K562 (cell line): ENCODE results near the gene SEPHS2. TPM values are rescaled to one million over a fixed set of nuclear protein-coding genes. Genes with fewer than 3 reads are reported as not detected.

ENCODE experiments used
- BDP1 ChIP-seq: IDR thresholded peaks from 3 replicates; pipeline ENCODE4 v1.6.1; 2011; ENCODE audit not compliant: insufficient read length, insufficient read depth
- CBX1 ChIP-seq: sonication (generic); IDR thresholded peaks from 2 replicates; pipeline ENCODE4 v1.6.1; 2016; ENCODE audit warnings: antibody characterized with exemption, low read depth, mild to moderate bottlenecking
- EP400 ChIP-seq: fragments of 450-650 bp; IDR thresholded peaks from 2 replicates; pipeline ENCODE4 v1.6.1; 2017; ENCODE audit warnings: antibody characterized with exemption, mild to moderate bottlenecking, moderate library complexity
- GTF2B ChIP-seq: IDR thresholded peaks from 2 replicates; pipeline ENCODE4 v1.6.1; 2011; ENCODE audit not compliant: insufficient read length; ENCODE audit errors: extremely low read depth
- HNRNPK ChIP-seq: fragments of 200-400 bp; formaldehyde crosslinking; IDR thresholded peaks from one replicate; pipeline ENCODE4 v1.6.1; 2018; ENCODE audit warnings: mild to moderate bottlenecking, low read depth, low read length; ENCODE audit not compliant: poor library complexity, severe bottlenecking
- HNRNPUL1 ChIP-seq: fragments of 200-400 bp; formaldehyde crosslinking; IDR thresholded peaks from 2 replicates; pipeline ENCODE4 v1.6.1; 2017; ENCODE audit warnings: low read length
- IRF2 ChIP-seq: sonication (generic); formaldehyde crosslinking; IDR thresholded peaks from 2 replicates; pipeline ENCODE4 v1.8.1; 2022; ENCODE audit warnings: mild to moderate bottlenecking, missing genetic modification reagents
- MEF2D ChIP-seq: conservative IDR thresholded peaks from 2 replicates; pipeline ENCODE4 v1.6.1; 2016; ENCODE audit warnings: low read depth, missing genetic modification characterization, missing compliant biosample characterization
- NCOA6 ChIP-seq: fragments of 450-650 bp; IDR thresholded peaks from 2 replicates; pipeline ENCODE4 v1.6.1; 2017; ENCODE audit warnings: mild to moderate bottlenecking
- NFXL1 ChIP-seq: fragments of 450-650 bp; formaldehyde crosslinking; IDR thresholded peaks from 2 replicates; pipeline ENCODE4 v1.4.0; 2021; ENCODE audit warnings: mild to moderate bottlenecking
- SREBF2 ChIP-seq: sonication (generic); formaldehyde crosslinking; IDR thresholded peaks from 2 replicates; pipeline ENCODE4 v1.4.0; 2020; ENCODE audit warnings: mild to moderate bottlenecking, missing genetic modification reagents
- ZBTB26 ChIP-seq: fragments of 450-650 bp; formaldehyde crosslinking; IDR thresholded peaks from 2 replicates; pipeline ENCODE4 v1.4.0; 2022; ENCODE audit warnings: missing genetic modification characterization
- ZC3H11A ChIP-seq: IDR thresholded peaks from 2 replicates; pipeline ENCODE4 v1.6.1; 2012; ENCODE audit warnings: low read depth, low read length, improper control_type of control experiment
- ZKSCAN1 ChIP-seq: fragments of 150-350 bp; IDR thresholded peaks from 2 replicates; pipeline ENCODE4 v1.6.1; 2016; ENCODE audit warnings: low read depth, low read length
- ZNF561 ChIP-seq: fragments of 450-650 bp; formaldehyde crosslinking; conservative IDR thresholded peaks from 2 replicates; pipeline ENCODE4 v1.4.0; 2020; ENCODE audit warnings: mild to moderate bottlenecking, moderate library complexity
- ZNF57 ChIP-seq: fragments of 450-650 bp; formaldehyde crosslinking; IDR thresholded peaks from 2 replicates; pipeline ENCODE4 v1.4.0; 2020; ENCODE audit warnings: mild to moderate bottlenecking, moderate library complexity
- ZNF583 ChIP-seq: fragments of 250-450 bp; sonication (Bioruptor Pico); IDR thresholded peaks from 2 replicates; pipeline ENCODE4 v1.4.0; 2020
- ZNF584 ChIP-seq: fragments of 200-800 bp; sonication (Bioruptor generic); IDR thresholded peaks from 2 replicates; pipeline ENCODE4 v1.6.1; 2016; ENCODE audit warnings: low read depth, mild to moderate bottlenecking, missing genetic modification characterization, missing compliant biosample characterization
- polyA plus RNA-seq, 8 experiments: library from polyadenylated mRNA; depleted of rRNA in 4 of 8; stranded (reverse) in 5 of 8; unstranded in 3 of 8; fragments of >200 nt; fragmentation: Nextera tagmentation in 2 of 8; fragmentation: Illumina TruSeq in 1 of 8; extraction: Ambion mirVana in 2 of 8; extraction: Trizol in 1 of 8; gene quantifications; 2 replicates each; pipeline versions ENCODE4 v1.2.1 to v1.2.3, GENCODE V29; 2011 to 2014; ENCODE audit warnings: inconsistent platforms in 1 of 8, missing spikeins in 1 of 8
- total RNA-seq, 7 experiments: library from RNA; depleted of rRNA in 6 of 7; stranded (reverse); fragments of >200 nt in 6 of 7; fragmentation: Illumina TruSeq in 2 of 7; extraction: Trizol in 2 of 7; gene quantifications; 2 replicates each; pipeline versions ENCODE4 v1.2.1 to v1.2.3, GENCODE V29; 2011 to 2021; ENCODE audit warnings: low replicate concordance in 1 of 7
- TF ChIP-seq, protein P1 (sequence below): sonication (generic); formaldehyde crosslinking; IDR thresholded peaks from 2 replicates; pipeline ENCODE4 v1.8.1; 2023; ENCODE audit warnings: missing genetic modification reagents, mild to moderate bottlenecking, borderline replicate concordance
- TF ChIP-seq, protein P2 (sequence below): sonication (generic); formaldehyde crosslinking; IDR thresholded peaks from 2 replicates; pipeline ENCODE4 v1.8.0; 2022; ENCODE audit warnings: missing genetic modification reagents, mild to moderate bottlenecking, borderline replicate concordance

SEPHS2 gene
- total and polyA plus RNA-seq, 9 of the 15 experiments (the other 6 are each of a cell fraction or from before 2014, with no cell fraction given) = 20.9 to 90.6 (median 43.4) TPM

- no peak for TF ChIP-seq ZNF57 (CRISPR knock-in tag)
- TF ChIP-seq ZNF561 (CRISPR knock-in tag) = no peak
- TF ChIP-seq ZKSCAN1 = no peak
- no peak for TF ChIP-seq ZBTB26
- no peak for TF ChIP-seq IRF2 (CRISPR knock-in tag)
- TF ChIP-seq NFXL1 (CRISPR knock-in tag) = no peak
- no peak for TF ChIP-seq GTF2B
- no peak for TF ChIP-seq HNRNPUL1
- TF ChIP-seq, protein P1, sequence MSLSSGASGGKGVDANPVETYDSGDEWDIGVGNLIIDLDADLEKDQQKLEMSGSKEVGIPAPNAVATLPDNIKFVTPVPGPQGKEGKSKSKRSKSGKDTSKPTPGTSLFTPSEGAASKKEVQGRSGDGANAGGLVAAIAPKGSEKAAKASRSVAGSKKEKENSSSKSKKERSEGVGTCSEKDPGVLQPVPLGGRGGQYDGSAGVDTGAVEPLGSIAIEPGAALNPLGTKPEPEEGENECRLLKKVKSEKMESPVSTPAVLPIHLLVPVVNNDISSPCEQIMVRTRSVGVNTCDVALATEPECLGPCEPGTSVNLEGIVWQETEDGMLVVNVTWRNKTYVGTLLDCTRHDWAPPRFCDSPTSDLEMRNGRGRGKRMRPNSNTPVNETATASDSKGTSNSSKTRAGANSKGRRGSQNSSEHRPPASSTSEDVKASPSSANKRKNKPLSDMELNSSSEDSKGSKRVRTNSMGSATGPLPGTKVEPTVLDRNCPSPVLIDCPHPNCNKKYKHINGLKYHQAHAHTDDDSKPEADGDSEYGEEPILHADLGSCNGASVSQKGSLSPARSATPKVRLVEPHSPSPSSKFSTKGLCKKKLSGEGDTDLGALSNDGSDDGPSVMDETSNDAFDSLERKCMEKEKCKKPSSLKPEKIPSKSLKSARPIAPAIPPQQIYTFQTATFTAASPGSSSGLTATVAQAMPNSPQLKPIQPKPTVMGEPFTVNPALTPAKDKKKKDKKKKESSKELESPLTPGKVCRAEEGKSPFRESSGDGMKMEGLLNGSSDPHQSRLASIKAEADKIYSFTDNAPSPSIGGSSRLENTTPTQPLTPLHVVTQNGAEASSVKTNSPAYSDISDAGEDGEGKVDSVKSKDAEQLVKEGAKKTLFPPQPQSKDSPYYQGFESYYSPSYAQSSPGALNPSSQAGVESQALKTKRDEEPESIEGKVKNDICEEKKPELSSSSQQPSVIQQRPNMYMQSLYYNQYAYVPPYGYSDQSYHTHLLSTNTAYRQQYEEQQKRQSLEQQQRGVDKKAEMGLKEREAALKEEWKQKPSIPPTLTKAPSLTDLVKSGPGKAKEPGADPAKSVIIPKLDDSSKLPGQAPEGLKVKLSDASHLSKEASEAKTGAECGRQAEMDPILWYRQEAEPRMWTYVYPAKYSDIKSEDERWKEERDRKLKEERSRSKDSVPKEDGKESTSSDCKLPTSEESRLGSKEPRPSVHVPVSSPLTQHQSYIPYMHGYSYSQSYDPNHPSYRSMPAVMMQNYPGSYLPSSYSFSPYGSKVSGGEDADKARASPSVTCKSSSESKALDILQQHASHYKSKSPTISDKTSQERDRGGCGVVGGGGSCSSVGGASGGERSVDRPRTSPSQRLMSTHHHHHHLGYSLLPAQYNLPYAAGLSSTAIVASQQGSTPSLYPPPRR (CRISPR knock-in tag) = no peak
- no peak for TF ChIP-seq ZNF583 (CRISPR knock-in tag)
- no peak for TF ChIP-seq CBX1
- TF ChIP-seq EP400 = peak; percentile 56; the same call in 1 of the 2 replicates
- no peak for TF ChIP-seq ZNF584 (CRISPR knock-in tag)
- peak; percentile 15 for TF ChIP-seq HNRNPK
- no peak for TF ChIP-seq BDP1
- TF ChIP-seq MEF2D (tag) = no peak
- TF ChIP-seq NCOA6 = no peak
- TF ChIP-seq ZC3H11A = no peak
- TF ChIP-seq, protein P2, sequence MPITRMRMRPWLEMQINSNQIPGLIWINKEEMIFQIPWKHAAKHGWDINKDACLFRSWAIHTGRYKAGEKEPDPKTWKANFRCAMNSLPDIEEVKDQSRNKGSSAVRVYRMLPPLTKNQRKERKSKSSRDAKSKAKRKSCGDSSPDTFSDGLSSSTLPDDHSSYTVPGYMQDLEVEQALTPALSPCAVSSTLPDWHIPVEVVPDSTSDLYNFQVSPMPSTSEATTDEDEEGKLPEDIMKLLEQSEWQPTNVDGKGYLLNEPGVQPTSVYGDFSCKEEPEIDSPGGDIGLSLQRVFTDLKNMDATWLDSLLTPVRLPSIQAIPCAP (CRISPR knock-in tag) = no peak
- TF ChIP-seq SREBF2 = no peak
These were observed 50.3 kb downstream of the SEPHS2 start, which contains the start of gene ZNF48 (continued) for GRCh38 chr16:30395155-30395991.
